ENCODE measurements around the gene CCDC68. TPM values are rescaled to one million over a fixed set of nuclear protein-coding genes. Genes with fewer than 3 reads are reported as not detected.
"Not testable (repeated sequence)": the region's sequence is repeated elsewhere in the genome, so short reads cannot be mapped to it uniquely, and the experiment has no call there.

Gene CCDC68
- total RNA-seq, 1 donor from 2014 or later: 0.62 TPM

DNA sequence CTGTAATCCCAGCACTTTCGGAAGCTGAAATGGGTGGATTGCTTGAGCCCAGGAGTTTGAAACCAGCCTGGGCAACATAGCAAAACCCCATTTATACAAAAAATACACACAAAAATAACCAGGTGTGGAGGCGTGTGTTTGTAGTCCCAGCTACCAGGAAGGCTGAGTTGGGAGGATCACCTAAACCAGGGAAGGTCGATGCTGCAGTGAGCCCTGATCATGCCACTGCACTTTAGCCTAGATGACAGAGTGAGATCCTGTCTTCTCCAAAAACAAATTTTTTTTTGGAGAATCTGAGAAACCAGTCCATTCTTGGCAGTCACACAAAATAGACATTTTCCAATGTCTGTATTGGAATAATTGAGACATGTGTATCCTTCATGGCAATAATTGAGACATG lies 84.2 kb downstream of the CCDC68 start:
- DNase-seq: no peak

DNA sequence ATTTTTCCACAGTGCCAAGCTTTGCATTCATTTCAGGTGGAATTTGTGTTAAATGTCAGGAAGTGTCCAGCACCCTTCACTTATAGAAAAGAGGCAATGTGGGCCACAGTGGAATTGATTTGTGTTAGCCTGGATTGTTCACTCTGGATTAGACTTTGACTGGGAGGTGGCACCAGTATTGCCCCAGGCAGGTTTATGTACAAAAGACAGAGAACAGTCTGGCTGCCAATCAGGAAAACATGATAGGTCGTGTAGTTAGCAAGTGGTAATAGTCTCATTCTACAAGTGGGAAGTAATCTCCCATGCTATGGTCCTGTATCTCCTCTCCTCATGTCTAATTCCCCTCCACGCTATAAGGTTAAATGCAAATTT lies 85.4 kb downstream of the CCDC68 start:
- no peak for DNase-seq

GRCh38 chr18:54872681-54873080 lies 86.6 kb downstream of the CCDC68 start:
- no peak for DNase-seq

- no peak for DNase-seq
Observed at GRCh38 chr18:54871231-54871630, 88.0 kb downstream of the CCDC68 start.

DNA sequence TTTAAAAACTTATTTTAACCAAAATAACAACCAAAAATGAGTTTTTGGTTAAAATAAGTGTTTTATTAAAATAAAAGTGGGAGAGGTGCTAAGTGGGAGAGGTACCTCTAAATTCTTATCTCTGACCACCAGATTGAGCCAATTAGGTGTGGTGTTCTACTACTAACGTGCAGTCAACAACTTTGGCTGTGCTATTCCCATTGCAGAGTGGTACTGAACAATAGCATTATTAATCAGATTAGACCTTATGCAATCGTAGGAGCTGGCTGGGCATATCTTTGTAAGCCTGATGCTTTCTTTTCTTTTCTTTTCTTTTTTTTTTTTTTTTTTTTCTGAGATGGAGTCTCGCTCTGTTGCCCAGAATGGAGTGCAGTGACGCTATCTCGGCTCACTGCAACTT lies 92.1 kb downstream of the CCDC68 start:
- DNase-seq: no peak

DNA sequence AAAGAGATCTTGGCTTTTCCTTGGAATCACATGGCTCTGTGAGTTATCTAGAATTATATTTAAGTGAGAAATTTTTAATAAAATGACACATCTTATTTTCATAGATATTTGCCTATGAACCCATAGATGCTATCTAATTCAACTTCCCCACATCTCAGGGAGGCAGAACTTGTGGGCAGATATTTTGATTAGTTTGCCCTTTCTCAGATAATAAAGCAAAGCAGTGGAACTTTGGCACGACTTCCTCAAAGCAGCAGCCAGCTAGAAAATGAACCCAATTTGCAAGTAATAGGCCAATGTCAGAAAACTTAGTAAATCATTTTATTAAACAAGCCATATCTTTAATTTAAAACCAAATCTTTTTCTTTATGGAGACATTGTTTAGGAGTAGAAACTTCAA lies 98.3 kb downstream of the CCDC68 start:
- DNase-seq: no peak

- DNase-seq: no peak
Observed at GRCh38 chr18:54859667-54860421, 99.4 kb downstream of the CCDC68 start.

DNA sequence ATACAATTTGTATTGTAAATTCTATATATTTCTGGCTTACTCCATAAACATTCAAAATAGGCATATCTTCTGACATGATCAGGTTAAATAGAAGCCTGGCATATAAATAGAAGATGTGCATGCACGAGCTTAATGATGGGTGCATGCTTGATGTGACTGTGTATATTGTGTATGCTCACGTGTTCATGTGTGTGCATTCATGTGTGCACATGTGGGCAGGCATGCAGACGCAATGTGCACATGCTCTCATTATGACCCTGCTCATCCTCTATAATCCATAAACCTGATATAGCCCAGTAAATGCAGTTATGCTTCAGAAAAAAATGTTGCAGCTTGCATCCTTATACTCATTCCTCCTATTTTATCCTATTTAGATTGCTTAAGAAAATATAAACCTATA lies 101.8 kb downstream of the CCDC68 start:
- no peak for DNase-seq

DNA sequence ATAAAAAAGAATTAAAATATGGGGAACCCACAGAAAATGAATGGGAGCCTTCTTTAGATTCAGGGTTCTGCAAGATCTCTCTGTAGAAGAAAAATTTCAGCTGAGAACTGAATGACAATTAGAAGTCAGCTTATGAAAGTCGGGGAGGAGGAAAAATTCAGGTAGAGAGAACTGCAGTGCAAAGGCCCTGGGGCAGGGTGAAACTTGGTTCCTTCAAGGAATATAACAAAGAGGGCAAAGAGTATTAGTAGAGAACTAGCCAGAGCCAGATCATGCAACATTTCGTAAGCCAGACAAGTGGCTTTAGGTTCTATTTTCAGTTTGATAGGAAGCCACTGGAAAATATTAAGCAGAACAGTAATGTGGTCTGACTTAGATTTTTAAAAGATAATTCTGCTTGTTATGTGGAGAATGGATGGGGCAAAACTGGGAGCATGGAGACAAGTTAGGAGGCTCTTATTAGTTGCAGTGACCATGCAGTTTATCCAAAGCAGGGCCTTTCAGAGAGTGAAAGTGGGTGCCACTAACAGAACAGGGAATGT lies 103.1 kb downstream of the CCDC68 start:
- no peak for DNase-seq

DNA sequence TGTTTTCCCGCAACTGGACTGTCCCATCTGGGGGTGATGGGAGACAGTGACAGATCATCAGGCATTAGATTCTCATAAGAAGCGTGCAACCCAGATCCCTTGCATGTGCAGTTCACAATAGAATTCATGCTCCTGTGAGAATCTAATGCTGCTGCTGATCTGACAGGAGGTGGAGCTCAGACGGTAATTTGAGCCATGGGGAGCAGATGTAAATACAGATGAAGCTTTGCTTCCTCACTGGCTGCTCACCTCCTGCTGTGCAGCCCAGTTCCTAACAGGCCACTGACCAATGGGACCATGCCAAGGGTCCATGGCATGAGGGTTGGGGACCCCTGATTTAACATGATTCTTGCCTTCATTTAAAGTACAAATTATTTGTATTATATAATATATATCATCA lies 104.2 kb downstream of the CCDC68 start:
- DNase-seq: not testable (repeated sequence)

GRCh38 chr18:54852780-54853675 lies 106.2 kb downstream of the CCDC68 start:
- DNase-seq: no peak

Other genes starting within 250 kb of the CCDC68 start
- gene RAB27B, start 131.0 kb downstream of the CCDC68 start, total RNA-seq: 35.1 TPM